NB4 (cell line): Measurements from ENCODE around the gene SNX2.

ENCODE experiments used
- CTCF ChIP-seq: IDR thresholded peaks from one replicate; pipeline ENCODE4 v1.5.1; 2012; ENCODE audit warnings: low read depth, low read length
- MAX ChIP-seq: IDR thresholded peaks from 2 replicates; pipeline ENCODE4 v1.6.1; 2011; ENCODE audit warnings: low read depth, low read length
- POLR2A ChIP-seq: IDR thresholded peaks from 2 replicates; pipeline ENCODE4 v1.6.1; 2011; ENCODE audit warnings: mild to moderate bottlenecking; ENCODE audit not compliant: insufficient read length; ENCODE audit errors: extremely low read depth

GRCh38 chr5:122772446-122772845 lies 2.4 kb upstream of the SNX2 start:
- TF ChIP-seq CTCF = no peak
- TF ChIP-seq MAX = no peak
- no peak for TF ChIP-seq POLR2A
